LoVo (cell line): ENCODE data around the gene SH3BP4.

ENCODE experiments used
- DNase-seq: peaks from one replicate; pipeline ENCODE4 v3.0.0-alpha.2; 2016; ENCODE audit warnings: low spot score

Gene SH3BP4

DNA sequence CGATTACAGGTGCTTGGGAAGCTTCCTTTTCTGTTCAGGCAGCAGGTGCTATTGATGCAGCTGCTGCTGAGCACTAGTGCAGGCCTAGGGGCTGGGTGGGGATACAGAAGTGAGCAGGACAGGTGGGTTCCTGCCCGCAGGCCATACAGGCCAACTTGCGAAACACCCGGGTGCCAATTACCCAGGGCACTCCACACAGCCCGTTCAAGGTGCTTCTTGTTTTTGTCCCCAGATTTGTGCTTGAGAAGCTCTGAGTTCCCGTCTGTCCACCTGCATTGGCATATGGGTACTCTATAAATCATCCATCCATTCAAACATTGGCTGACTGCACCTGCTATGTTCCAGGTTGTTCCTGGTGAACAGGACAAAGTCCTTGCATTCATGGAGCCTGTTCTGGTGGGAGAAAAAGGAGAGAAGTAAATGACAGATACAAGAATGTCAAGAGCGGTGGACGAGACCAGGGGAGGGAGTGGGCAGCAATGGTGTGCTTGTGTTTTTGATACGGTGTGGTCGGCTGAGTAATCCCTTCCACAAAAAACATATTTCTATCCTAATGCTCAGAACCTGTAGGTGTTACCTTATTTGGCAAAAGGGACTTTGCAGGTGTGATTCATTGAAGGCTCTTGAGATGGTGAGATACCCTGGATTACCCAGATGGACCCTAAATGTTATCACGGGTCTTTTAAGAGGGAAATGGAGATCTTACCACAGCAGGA is 31.4 kb downstream of the SH3BP4 start:
- no peak for DNase-seq

DNA sequence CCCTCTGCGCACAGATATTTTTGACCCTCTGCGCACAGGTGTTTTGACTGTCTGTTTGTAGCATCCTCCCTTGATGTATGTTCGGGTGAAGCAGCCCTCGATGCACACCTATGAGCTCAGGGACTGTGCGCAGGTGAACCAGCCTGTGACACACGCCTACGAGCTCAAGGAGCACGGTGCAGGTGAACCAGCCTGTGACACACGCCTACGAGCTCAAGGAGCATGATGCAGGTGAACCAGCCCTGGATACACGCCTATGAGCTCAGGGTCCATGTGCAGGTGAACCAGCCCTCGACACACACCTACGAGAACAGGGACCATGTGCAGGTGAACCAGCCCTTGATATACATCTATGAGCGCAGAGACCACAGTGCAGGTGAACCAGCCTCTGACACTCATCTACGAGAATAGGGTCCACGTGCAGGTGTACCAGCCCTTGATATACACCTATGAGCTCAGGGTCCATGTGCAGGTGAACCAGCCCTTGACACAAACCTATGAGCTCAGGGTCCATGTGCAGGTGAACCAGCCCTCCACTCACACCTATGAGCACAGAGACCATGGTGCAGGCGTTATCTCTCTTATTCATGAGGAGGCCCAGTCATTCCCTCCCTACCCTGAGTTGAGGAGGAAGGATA is 33.9 kb downstream of the SH3BP4 start:
- DNase-seq = no peak

DNA sequence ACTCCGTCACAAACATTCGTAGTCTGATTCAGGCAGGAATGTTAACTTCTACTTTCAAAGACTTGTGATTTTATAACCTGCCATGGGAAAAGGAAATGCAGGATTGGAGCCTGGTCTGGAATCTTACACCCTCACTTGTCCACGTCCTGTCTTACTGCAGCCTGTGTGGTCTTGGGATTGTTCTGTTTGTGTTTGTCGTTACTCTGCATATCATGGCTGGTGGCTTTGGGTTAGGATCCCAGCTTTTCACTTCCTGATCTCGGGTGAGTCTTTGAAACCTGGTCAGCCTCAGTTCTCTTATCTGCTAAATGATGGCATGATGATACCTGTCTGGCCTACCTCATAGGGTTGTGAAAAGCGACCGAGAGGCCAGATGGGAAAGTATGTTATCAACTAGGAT is 34.6 kb downstream of the SH3BP4 start:
- DNase-seq = no peak

DNA sequence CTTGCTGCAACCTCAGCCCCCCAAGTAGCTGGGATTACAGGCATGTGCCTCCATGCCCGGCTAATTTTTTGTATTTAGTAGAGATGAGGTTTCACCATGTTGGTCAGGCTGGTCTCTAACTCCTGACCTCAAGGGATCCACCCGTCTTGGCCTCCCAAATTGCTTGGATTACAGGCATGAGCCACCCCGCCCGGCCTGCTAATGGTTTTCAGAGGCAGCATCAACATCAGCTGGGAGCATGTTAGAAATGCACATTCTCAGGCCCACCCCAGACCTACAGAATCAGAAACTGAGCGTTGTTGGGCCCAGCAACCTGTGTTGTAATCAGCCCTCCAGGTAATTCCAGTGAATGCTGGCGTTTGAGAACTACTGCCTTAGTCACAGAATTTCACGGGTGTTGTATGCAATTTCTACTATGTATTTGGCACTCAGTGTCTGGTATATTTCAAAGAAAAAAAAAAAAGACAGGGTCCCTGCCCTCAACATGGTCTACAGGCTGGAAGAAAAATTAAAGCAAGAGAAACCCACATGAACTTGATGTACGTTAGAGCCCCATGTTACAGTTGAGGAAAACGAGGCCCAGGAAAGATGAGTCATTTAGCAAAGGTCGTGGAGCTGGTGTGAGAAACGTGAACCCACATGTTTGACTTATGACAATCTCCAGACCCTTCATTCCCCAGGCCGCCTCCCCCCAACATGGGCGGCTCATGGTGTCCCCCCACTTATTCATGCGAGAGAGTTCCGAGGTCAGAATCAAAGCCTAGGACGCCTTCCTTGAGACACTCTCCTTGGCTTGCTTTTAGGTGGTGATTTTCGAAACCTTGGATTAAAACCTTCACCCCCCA is 35.3 kb downstream of the SH3BP4 start:
- no peak for DNase-seq

DNA sequence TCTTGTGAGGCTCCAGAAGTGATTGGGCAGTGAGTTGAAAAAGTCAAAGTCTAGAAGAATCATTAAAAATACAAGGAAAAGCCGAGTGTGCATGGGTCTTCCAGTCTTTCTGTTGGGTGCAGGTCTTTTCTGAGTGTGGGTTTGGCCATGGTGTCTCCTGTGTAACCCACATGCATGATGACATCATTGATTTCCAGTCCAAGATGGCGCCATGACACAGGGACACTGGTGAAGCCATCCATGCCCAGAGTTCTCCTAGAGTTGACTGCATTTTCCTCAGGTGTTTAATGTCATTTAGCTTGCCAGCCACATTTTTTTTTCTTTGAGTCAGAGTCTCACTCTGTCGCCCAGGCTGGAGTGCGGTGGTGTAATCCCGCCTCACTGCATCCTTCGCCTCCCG is 35.9 kb downstream of the SH3BP4 start:
- no peak for DNase-seq

DNA sequence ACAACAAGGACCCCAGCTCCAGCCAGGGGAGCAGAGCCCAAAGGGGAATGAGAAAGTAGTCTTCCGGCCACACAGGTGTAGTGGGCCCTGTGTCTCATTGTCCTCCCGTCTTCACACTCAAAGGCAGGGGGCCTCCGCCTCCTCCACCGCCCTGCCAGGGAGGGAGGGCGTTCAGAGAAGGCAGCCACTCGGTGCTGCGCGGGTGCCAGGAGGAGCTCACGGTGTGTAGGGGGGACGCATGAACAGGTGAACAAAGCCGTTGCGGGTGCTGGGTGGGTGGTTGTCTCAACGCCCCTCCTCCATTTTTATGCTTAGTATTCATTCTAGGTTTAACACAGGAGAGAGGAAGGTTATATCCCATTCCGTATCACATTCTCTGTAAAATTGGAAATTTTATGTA is 36.7 kb downstream of the SH3BP4 start:
- no peak for DNase-seq

DNA sequence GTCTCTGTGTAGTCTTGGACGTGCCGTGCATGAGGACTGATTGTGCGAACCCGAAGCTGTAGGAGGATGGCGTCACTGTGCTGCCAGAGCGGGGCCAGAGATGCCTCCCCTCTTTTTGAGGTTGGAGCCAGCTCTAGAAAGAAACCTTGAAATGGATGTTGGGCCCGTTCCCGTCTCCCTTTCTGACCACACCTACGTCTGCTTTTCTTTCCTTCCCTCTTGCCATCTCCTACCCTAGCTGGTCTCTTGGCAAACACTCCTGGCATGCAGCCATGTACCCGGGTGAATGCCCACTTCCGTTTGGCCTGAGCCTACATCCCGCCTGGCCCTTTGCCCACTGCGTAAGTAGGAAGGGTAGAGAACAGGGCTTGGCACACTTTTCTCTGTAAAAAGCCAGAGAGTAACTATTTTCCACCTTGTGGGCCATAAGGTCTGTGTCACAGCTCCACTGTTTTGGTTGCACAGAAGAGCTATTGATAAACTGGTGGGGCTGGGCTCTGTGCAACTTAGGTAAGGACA is 37.4 kb downstream of the SH3BP4 start:
- DNase-seq = peak; percentile 82

DNA sequence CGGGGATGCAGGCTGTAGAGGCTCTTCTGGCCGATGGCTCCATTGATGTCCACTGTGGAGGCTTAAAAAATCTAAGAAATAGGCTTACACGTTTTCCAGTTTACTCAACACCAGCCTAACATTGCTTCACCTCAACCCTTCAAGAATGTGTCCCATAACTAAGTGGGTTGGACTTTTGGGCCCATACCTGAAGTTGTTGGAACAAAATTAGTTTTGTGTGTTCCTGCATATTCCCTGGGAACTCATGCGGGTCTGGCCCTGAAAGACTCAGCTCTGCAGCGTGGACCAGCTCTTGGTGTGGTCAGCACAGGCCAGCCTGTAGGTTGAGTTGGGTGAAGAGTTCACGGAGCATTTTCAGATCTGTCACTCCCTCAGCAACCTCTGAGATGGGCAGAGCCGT is 38.5 kb downstream of the SH3BP4 start:
- DNase-seq = no peak

DNA sequence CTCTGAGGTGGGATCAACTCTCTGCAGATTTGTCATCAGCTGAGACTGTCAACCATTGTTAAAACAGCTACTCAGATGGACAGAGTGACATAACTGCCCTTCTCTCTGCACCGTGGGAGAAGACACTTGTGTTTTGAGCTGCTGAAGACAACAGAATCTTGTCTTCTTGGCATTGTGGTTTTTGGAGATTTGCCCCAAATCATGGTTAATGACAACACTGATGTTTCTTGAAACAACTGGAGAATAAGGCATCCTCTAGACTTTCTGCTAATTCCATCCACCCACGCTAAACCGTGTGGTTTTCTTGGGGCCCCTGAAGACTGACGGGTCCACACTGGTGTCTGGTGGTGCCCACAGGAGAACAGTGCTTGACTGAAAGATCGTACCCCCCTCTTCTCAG is 39.5 kb downstream of the SH3BP4 start:
- DNase-seq = no peak

DNA sequence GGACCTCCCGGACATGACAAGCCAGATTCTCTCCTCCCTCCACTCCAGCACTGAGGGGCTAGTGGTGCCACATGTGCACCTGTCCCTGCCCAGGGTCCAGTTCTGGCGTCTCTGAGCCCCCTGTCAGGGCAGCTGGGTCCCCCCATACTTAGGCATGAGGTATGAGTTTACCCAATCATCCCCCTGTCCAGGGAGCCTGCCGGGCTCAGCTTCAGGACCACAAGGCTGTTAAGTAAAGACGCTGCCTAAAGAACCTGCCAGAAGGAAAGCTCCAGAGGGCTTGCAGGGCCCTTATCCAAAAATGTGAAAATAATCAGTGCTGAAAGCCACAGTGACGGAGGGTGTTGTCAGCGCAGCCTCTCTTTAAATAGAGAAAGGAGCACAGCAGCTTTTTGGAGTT is 40.0 kb downstream of the SH3BP4 start:
- DNase-seq = no peak

DNA sequence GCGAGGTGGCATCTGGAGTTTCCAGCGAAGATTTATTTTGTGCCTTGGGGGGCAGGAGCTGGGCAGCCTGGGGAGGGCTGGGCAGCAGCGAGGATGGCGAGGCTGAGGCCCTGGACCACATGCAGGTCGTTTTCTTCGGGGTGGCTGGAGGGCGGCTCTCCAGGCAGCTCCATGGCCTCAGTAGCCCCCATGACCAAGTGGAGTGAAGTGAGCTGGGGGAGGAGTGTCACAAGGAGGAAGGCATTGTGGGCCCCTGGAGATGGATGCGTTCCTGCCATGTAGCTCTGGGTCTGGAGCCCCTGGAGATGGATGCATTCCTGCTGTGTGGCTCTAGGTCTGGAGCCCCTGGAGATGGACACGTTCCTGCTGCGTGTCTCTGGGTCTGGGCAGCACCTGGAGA is 40.4 kb downstream of the SH3BP4 start:
- DNase-seq = no peak

DNA sequence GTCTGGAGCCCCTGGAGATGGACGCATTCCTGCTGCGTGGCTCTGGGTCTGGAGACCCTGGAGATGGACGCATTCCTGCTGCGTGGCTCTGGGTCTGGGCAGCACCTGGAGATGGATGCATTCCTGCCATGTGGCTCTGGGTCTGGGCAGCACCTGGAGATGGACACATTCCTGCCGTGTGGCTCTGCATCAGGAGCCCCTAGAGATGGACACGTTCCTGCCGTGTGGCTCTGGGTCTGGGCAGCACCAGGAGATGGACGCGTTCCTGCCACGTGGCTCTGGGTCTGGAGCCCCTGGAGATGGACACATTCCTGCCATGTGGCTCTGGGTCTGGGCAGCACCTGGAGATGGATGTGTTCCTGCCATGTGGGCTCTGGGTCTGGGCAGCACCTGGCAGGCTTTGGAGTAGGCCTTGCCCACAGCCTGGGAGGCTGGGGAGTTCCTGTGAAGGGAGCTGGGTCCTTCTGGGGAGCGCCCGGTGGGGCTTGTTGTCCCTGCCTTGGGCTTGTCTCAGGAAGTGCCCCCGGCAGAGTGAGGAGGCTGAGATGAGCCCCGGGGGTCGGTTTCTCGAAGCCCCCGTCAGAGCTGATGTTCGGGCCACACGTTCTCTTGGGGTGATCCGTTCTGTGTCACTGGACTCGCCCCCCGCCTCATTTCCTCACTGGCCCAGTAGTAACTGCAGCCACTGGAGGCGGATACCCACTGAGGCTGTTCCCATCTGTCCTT is 41.0 kb downstream of the SH3BP4 start:
- DNase-seq = no peak

DNA sequence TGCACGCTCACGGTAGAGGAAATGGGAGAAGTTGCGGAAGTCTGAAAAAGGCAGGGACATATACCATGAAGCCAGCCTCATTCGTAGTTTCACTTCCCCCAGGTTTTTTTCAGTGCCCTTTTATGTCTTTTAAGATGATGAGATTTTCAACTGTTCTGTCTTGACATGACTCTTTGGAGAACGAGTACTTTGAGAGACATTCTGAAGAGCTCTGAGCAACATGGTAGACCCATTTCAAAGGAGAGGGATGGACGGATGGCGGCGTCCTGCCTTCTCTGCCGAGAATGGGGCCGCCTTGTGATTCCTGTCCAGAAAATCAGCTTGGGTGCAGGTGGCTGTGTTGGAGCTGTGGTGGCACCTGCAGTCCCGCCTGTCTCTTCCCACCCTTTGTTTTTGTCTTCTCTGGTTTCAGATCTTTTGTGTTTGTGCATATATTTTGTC is 41.7 kb downstream of the SH3BP4 start:
- DNase-seq = no peak

DNA sequence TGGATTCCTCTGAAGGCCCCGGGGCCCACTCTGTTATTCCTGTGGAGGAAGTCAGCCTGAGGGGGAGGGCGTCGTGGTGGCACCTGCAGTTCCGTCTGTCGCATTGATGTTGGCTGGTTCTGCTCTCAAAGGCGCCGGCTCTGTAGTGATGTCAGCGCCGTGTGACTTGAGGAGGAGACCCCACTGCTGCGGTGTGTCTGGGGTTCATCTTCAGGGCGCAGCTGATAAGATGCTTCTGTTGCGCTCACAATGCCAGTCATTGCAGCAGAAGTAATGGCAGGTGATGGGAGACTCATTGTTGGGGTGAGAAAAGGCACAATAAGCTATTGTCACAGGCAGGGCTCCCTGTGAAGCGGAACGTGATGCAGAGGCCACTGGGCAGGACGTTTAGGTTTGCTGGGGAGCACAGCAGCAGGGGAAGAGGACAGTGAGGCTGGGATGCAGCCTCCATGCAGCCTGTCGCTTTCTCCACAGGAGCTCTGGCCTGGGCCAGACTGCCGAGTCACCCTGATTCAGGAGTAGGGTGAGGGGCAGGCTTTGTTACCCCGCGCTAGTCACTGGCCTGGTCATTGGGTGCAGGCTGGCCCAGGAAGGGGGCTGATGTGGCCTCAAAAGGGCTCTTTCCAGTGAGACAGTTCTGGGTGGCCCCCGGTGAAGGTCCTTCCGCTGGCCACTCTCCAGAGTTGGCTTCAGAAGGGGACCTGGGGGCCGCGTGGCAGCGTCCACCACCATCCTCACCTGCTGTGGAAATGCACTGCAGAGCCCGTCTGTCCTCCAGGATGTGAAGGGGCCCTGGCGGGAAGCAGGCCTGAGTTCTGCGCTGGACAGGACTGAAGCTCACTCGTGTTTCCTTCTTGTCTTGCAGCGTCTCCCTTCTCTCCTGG is 42.9 kb downstream of the SH3BP4 start:
- DNase-seq = no peak

DNA sequence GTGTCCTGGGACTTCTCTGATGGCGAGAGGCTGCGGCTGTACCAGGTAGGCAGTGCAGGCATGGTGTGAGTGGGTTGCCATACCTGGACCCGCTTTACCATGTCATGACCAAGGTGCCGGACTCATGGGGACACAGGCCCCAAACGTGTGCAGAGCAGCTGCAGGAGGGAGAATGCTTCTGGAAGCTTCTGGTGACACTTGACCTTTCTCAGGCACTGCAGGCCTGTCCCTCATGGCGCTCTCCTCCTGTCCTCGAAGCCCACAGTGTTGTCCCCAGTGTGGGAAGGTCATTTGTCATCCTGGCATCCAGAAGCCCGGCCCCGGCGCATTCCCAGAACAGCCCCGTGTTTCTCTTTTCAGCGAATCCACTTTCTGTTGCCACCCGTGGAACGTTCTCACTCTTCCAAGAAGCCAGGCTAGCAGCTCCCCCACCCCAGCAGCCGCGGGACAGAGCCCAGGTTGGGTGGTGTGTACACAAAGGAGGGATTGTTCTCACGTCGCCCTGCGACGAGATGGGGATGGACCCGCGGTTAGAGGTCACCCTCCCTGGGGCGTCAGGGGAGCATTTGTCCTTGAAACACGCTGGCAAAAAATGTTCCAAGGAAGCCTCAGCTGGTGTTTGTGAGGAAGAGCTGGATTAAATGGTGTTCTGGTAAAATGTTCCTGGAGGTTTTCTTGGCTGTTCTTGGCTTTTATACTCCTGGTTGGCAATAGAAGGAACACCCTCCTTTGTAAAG is 43.7 kb downstream of the SH3BP4 start:
- DNase-seq = no peak

DNA sequence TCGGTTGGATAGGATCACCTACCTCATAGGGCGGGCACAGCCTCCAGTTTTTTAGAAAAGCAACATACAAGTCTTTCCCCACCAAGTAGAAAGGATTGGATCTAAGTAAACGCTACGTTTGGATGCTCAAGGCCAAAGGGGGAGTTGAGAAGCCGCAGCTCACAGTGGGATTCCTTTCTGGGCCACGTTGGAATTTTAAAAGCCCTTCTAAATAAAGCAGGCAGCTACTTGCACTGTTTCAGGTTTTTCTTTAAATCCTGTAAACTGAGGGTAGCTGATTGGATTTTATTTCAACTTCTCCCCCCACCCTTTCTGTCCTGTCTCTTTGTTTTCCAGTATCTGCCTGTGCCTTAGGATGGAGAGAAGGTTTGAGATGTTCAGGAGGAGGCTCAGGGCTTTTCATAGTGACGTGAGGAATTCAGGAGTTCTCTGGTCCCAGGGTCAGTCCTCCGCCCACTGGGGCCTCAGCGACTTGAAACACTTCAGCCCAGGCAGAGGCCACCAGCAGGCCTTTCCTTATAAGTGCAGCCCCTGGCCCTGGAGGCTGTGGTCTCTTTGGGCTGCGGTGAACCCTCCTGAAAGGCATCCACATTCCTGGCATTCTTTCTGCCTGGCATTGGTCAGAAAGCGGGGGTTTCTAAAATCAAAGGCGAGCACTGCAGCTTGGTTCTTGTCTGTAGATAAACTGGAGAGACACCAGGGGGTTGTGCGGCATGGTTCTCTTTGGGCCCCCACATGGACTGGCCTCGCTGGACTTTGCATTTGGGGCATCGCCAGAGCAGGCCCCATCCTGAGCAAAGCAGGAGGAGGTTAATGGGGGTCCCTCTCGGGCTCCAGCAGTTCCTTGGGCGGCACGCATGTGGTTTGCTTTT is 44.5 kb downstream of the SH3BP4 start:
- no peak for DNase-seq

DNA sequence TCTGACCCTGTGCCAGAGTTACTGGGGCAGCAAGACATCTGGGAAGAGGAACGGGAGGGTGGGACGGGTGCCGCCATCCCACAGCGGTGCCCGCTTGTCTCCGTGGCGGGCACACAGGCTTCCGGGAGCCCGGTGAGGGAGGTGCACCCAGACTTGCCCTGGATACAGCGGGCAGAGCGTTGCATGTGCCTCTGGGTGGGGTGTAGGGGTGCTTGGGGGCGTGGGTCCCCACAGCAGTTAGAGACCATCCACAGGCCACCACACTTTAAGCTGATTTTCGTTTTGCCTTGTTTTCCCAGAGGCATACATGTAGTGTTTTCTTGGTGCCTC is 45.1 kb downstream of the SH3BP4 start:
- DNase-seq = no peak

DNA sequence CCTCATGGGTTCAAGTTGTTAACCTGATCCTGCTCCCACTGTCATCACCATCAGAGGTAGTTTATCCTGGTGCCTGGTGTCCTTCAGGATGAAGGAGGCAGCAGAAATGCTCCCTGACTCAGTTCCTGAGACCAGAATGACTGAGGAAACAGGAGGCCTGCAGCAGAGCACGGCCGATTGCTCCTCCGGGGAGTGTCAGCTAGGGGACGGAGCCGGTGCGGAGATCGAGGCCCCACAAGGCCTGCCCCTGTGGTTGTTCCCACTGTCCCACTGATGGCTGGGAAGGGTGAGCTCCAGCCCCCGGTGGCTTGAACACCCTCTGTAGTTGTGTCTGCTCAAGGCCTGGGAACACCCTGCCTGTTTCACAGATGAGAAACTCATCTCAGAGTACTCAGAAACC is 45.6 kb downstream of the SH3BP4 start:
- DNase-seq = no peak

DNA sequence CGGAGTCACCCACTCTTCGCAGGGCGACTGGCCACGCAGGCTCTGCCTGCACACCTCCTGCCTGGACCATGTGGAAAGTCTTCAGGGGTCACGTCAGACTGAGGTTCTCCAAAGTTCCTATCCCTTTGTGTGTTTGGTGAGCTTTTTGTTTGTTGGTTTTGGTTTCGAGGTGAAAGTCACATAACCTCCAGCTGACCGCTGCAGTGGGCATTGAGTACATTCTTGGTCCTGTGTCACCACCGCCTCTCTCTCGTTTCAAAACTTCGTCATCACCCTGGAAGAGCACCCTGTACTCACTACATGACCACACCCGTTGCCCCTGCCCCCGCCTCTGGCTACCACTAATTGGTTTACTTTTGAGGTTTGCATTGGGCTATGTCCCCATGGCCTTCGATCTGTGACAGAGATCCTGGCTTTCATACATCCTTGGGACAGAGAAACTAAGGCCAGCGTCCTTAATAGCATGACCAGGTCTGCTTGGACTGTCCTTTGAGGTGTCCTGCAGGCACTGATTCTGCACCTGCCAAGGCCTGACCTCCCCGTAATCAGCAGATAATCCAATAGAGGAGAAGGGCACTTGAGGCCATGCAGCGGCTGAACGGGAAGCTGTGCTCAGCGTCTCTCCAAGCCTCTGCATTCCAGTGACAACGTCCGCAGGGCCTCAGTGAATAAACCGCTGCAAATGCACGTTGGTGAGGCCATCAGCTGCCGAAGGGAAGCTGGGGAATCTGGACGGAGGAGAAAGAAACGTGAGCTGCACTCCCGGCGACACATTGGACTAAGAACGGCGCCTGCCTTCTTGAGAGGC is 46.8 kb downstream of the SH3BP4 start:
- DNase-seq = no peak
